Adrenal gland (tissue), 12 donors: Measurements from ENCODE around the gene SPATS2. TPM values are rescaled to one million over a fixed set of nuclear protein-coding genes. Genes with fewer than 3 reads are reported as not detected.
"Not testable (repeated sequence)": the region's sequence is repeated elsewhere in the genome, so short reads cannot be mapped to it uniquely, and the experiment has no call there.

Experiments
- DNase-seq, 7 donors: peaks; one replicate each; pipeline ENCODE4 v3.0.0-alpha.2; 2019 to 2020
- H3K27ac ChIP-seq, 5 donors: fragments of 200-600 bp; sonication (generic) in 4 of 5; 1 replicate in 3 of 5; 2 replicates in 2 of 5; pipeline versions ENCODE4 v1.5.1 to v1.8.0; 2016 to 2020; ENCODE audit warnings: mild to moderate bottlenecking in 1 of 5
- H3K27me3 ChIP-seq: fragments of 200-600 bp; 2 replicates; pipeline ENCODE4 v1.8.0; 2021
- H3K36me3 ChIP-seq, 2 donors: fragments of 200-600 bp; replicated peaks in 1 of 2; 1 replicate in 1 of 2; 2 replicates in 1 of 2; pipeline versions ENCODE4 v1.5.1 to v1.8.0; 2018 to 2022
- H3K4me1 ChIP-seq, 2 donors: fragments of 200-600 bp; replicated peaks in 1 of 2; 1 replicate in 1 of 2; 2 replicates in 1 of 2; pipeline versions ENCODE4 v1.5.1 to v1.8.0; 2018 to 2021
- H3K4me3 ChIP-seq, 4 donors: fragments of 200-600 bp; sonication (generic) in 3 of 4; one replicate each; pipeline ENCODE4 v1.5.1; 2016 to 2018
- H3K9me3 ChIP-seq, 3 donors: fragments of 200-600 bp; sonication (generic) in 1 of 3; replicated peaks in 1 of 3; 1 replicate in 2 of 3; 2 replicates in 1 of 3; pipeline versions ENCODE4 v1.5.1 to v1.8.0; 2016 to 2021
- CTCF ChIP-seq, 6 experiments: fragments of 450-650 bp in 4 of 6; fragments of 200-600 bp in 2 of 6; sonication (generic) in 1 of 6; IDR thresholded peaks; 1 replicate in 5 of 6; 2 replicates in 1 of 6; pipeline versions ENCODE4 v1.5.1 to v1.8.0; 2016 to 2021; ENCODE audit warnings: antibody characterized with exemption in 6 of 6, mild to moderate bottlenecking in 2 of 6, moderate library complexity in 1 of 6
- POLR2A ChIP-seq, 2 donors: fragments of 450-650 bp; IDR thresholded peaks; one replicate each; pipeline ENCODE4 v1.6.1; 2017; ENCODE audit warnings: antibody characterized with exemption in 2 of 2, mild to moderate bottlenecking in 2 of 2, moderate library complexity in 1 of 2
- WGBS, 4 donors: extraction: QIAGEN DNeasy Blood & Tissue Kit in 2 of 4; methylation state at CpG; one replicate each; pipeline versions ENCODE4 v1.1.5 to v1.1.7; 2013 to 2017; 5-methylcytosine and 5-hydroxymethylcytosine counted together
- intact Hi-C, 2 donors: fragments of 100-400 bp; cut with DNase I; formaldehyde crosslinking; loops; one replicate each; pipeline versions ENCODE4 v1.14.1 to v1.15.0; 2022 to 2023
- polyA plus RNA-seq, 3 donors: library from polyadenylated mRNA; stranded (reverse); fragments of 200-250 nt in 2 of 3; fragments of 350-450 nt in 1 of 3; fragmentation: Illumina TruSeq in 1 of 3; extraction: RNeasy Lipid Tissue Mini Kit (QIAGEN cat#74804) in 1 of 3; gene quantifications; one replicate each; pipeline ENCODE4 v1.2.3, GENCODE V29; 2013 to 2014
- total RNA-seq, 9 donors: library from RNA; depleted of rRNA in 4 of 9; stranded (reverse); fragments of >200 nt in 4 of 9; fragments of 120-200 nt in 1 of 9; fragmentation: NEBNext Ultra II Directional in 1 of 9; extraction: Animal tissue kit (Norgen Biotek cat#: 25700) in 1 of 9; gene quantifications; one replicate each; pipeline versions ENCODE4 v1.1.0 to v1.2.4, GENCODE V29; 2013 to 2023
- donor health status: healthy with polysubstance abuse.
- donor health status: Bipolar disorder and iron deficiency.
- donor health status: DM: yes; HTN: yes; CAD: no.
- donor health status: DM: no; HTN: no; CAD: no.
- donor health status: DM: no; HTN: no; CAD: no.
- donor health status: DM: yes; HTN: yes; CAD: no.

The SPATS2 gene
- total and polyA plus RNA-seq, 12 donors = 4.9 to 23.1 (median 15.1) TPM

DNA sequence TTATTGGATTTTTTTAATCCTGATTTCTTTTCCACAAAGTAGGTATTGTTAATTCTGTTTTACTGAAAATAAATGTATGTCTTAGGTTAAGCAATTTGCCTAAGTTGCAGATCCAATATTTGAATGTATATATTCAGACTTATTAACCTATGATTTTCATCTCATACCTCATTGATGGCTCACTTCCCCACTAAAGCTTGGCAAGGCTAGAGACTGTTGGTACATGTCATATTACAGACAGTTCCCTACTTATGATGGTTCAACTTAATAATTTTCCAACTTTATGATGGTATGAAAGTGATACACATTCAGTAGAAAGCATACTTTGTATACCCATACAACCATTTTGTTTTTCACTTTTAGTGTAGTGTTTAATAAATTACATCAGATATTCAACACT is 138.4 kb downstream of the SPATS2 start:
- Histone ChIP-seq H3K27me3 (no peaks in the 10 kb centered on the region), H3K9me3 (no peaks in the 10 kb centered on the region), H3K36me3 (peaks cover 0 to 2% of the 10 kb centered on the region in 2 donors), H3K4me1 (no peaks in the 10 kb centered on the region), H3K4me3 (no peak overlapping the region), H3K27ac (no peak overlapping the region)
- TF ChIP-seq POLR2A (IDR thresholded peaks at IDR 0.05) (no peak), CTCF (IDR thresholded peaks at IDR 0.05) (no peak)
- DNase-seq = no peak
- intact Hi-C loops = no loop called here

GRCh38 chr12:49507139-49507538 is 139.9 kb downstream of the SPATS2 start:
- no peak for TF ChIP-seq CTCF (IDR thresholded peaks at IDR 0.05)
- no peak for TF ChIP-seq POLR2A (IDR thresholded peaks at IDR 0.05)
- Histone ChIP-seq H3K4me3 (no peak overlapping the region), H3K36me3 (no peaks in the 10 kb centered on the region), H3K9me3 (no peaks in the 10 kb centered on the region), H3K27ac (no peak overlapping the region), H3K27me3 (no peaks in the 10 kb centered on the region), H3K4me1 (no peaks in the 10 kb centered on the region)
- 88 to 91% (median 90%) methylated on average over 4 of the region's 4 CpGs for WGBS, 4 donors
- DNase-seq = no peak
- intact Hi-C loops = no loop called here

DNA sequence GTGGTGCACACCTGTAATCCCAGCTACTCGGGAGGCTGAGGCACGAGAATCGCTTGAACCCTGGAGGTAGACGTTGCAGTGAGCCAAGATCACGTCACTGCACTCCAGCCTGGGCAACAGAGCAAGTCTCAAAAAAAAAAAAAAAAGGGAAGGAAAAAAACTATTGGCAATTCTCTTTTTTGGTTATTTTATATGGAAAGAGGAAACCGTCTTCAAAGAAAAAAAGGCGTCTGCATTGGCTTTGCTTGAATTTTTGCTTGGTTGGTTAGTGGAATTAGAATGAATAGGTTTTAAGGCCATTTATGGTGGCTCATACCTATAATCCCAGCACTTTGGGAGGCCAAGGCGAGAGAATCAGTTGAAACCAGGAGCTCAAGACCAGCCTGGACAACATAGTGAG is 142.4 kb downstream of the SPATS2 start:
- not testable (repeated sequence) for H3K9me3 ChIP-seq, H3K27ac ChIP-seq, H3K36me3 ChIP-seq, H3K27me3 ChIP-seq, H3K4me3 ChIP-seq, H3K4me1 ChIP-seq, DNase-seq
- intact Hi-C loops = loop anchor here (5.0 kb wide), 1 partner anchor 147 kb away; no protein-coding TSS in a partner anchor
- 84 to 93% (median 89%) methylated on average over 8 of the region's 8 CpGs for WGBS, 4 donors

DNA sequence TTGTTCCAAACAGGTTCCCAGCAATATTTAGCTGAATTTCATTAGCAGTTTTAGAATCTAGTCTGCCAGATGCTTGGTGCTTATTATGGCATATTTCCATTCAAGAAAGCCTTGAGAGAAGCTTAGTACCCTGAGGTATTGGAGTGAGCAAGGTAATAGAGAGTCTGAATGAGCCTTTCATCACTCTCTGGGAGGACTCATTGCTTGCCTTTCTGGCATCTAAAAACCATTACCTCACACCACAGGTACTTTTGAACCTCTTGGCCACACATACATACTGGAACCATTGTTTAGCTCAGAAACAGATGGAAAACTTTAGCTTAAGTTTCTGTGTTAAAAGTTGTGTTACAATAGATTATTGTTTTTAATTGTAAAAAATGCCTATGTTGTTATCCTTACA is 144.1 kb downstream of the SPATS2 start:
- Histone ChIP-seq H3K4me3 (no peak overlapping the region), H3K27me3 (no peaks in the 10 kb centered on the region), H3K9me3 (no peaks in the 10 kb centered on the region), H3K27ac (no peak overlapping the region), H3K4me1 (no peaks in the 10 kb centered on the region), H3K36me3 (no peaks in the 10 kb centered on the region)
- DNase-seq = no peak
- intact Hi-C loops = loop anchor here (5.0 kb wide), 1 partner anchor 149 kb away; no protein-coding TSS in a partner anchor
- TF ChIP-seq POLR2A (IDR thresholded peaks at IDR 0.05) (no peak), CTCF (IDR thresholded peaks at IDR 0.05) (no peak)

DNA sequence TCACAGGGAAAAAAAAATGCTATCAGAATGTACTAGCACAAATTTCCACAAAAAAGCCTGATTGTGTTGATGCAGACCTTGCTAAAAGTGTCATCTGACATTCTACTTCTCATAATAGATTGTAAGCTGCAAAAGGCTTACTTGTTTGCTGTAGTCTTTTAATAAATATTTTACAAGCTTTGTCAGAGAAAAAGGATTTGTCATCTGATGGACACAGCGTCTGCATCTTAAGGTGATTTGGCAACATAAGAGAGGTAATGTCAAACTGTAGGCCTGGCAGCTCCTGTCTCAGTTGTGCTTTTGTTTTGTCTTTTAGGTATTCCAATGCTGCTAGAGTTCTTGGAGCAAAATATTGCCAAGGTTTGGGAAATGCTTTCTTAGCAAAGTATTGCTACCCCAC is 145.3 kb downstream of the SPATS2 start:
- Histone ChIP-seq H3K27ac (no peak overlapping the region), H3K9me3 (no peaks in the 10 kb centered on the region), H3K4me1 (no peaks in the 10 kb centered on the region), H3K4me3 (no peak overlapping the region), H3K27me3 (no peaks in the 10 kb centered on the region), H3K36me3 (no peaks in the 10 kb centered on the region)
- no peak for TF ChIP-seq POLR2A (IDR thresholded peaks at IDR 0.05)
- TF ChIP-seq CTCF (IDR thresholded peaks at IDR 0.05) = no peak
- WGBS, 4 donors = 77 to 87% (median 86%) methylated on average over 1 of the region's 1 CpG
- DNase-seq = no peak
- intact Hi-C loops = loop anchor here (5.0 kb wide), 1 partner anchor 150 kb away; no protein-coding TSS in a partner anchor
